GM18502 (cell line): ENCODE data around the gene DCTN2.
"Not testable (repeated sequence)": the region's sequence is repeated elsewhere in the genome, so short reads cannot be mapped to it uniquely, and the experiment has no call there.

ENCODE experiments used
- ATAC-seq: cut with Tn5 transposase; IDR thresholded peaks from one replicate; pipeline ENCODE4 v1.9.1; 2021; ENCODE audit warnings: mild to moderate bottlenecking; ENCODE audit not compliant: unreplicated experiment, poor library complexity

DCTN2 gene

DNA sequence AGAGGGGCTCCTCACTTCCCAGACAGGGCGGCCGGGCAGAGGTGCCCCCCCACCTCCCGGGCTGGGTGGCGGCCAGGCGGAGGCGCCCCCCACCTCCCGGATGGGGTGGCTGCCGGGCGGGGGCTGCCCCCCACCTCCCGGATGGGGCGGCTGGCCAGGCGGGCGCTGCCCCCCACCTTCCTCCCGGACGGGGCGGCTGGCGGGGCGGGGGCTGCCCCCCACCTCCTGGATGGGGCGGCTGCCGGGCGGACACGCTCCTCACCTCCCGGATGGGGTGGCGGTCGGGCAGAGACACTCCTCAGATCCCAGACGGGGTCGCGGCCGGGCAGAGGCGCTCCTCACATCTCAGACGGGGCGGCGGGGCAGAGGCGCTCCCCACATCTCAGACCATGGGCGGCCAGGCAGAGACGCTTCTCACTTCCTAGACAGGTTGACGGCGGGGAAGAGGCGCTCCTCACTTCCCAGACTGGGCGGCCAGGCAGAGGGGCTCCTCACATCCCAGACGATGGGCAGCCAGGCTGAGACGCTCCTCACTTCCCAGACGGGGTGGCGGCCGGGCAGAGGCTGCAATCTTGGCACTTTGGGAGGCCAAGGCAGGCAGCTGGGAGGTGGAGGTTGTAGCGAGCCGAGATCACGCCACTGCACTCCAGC, 51.8 kb downstream of the DCTN2 start:
- not testable (repeated sequence) for ATAC-seq

- no peak for ATAC-seq
Observed at GRCh38 chr12:57491393-57492280, 55.4 kb downstream of the DCTN2 start.

DNA sequence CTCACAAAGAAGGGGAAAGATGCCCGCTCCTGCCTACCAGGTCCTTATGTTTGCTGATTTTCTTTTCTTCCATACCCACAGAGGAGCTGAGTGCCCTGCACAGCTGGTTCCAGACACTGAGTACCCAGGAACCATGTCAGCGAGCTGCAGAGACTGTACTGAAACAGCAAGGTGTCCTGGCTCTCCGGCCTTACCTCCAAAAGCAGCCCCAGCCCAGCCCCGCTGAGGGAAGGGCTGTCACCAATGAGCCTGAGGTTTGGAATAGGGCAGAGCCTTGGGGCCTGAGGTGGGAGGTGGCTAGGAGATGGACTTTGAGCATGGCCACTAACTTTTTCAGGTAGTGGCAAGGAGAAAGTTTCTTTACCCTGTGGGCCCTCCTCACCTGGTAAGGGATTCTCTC, 56.9 kb downstream of the DCTN2 start:
- no peak for ATAC-seq

DNA sequence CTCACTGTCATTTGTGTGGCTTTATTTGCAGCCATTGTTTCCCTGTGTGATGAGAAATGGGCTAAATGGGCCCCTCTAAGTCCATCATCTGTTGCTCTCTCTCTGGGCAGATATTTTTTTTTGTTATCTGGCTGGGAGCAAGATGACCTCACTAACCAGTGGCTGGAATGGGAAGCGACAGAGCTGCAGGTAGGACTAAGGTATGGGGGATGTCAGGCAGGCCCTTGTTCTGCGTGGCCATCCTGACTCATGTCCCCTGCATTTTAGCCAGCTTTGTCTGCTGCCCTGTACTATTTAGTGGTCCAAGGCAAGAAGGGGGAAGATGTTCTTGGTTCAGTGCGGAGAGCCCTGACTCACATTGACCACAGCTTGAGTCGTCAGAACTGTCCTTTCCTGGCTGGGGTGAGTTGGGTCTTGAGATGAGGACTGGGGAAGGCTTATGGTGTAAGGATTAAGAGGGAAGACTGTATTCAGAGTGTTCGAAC, 57.8 kb downstream of the DCTN2 start:
- no peak for ATAC-seq

DNA sequence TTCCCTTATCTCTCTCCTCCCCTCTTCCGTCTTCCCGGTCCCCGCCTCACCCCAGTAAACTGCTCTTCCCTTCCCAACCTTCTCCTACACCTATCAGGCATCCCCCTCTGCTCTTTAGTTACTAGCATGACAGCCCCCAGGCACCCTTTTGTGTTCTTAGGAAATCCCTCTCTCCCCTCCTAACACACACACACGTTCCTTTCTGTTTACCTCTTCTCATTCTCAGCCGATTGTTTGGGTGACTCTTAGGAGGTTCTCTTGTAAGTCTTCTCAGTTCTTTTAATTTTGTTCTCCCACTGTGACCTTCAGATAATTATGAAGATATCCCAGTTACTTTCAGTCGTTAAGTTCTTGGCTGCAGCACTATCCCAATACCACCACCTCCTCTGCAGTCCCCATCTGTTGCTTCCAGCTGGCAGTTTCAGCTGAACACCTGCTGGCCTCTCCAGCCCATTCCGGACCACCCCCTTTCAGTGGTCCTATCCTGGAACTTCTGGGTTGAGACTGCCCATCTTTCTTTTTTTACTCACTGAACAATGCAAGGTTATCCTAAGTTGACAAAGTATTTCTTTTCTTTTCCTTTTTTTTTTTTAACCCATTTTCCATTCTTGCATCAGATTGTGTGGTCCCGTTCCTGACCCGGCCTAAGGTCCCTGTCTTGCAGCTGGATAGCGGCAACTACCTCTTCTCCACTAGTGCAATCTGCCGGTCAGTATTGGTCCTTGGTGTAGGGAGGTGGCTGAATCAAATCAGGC, 58.4 kb downstream of the DCTN2 start:
- no peak for ATAC-seq

DNA sequence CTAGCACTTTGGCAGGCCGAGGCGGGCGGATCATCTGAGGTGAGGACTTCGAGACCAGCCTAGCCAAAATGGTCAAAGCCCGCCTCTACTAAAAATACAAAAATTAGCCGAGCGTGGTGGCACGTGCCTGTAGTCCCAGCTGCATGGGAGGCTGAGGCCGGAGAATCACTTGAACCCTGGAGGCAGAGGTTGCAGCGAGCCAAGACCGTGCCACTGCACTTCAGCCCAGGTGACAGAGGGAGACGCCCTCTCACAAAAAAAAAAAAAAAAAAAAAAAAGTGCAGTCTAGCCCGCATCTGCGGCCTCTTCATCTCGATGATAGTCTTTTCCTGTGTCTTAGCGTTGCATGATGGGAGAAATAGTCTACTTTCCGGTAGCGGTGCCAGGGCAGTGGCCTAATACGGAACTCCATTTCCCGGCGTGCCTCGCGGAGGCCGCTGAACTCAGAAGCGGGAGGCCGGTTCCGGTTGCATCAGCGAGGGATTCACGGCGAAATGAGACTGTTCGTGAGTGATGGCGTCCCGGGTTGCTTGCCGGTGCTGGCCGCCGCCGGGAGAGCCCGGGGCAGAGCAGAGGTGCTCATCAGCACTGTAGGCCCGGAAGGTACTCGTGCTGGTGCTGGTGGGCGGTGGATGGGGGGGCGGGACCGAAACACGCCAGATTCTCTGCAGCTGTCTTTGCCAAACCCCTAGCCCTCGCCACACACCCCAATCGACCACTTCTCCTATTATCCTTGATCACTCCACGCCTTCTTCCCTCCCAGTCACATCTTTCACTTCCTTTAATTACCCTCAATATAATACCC, 59.2 kb downstream of the DCTN2 start, which contains the start of gene MARS1:
MARS1 (plus strand) TSS at position 472 of the 805 bp plus-strand sequence; CDS start at position 495, 23 bp downstream.
- peak; percentile 97 for ATAC-seq

- no peak for ATAC-seq
Observed at GRCh38 chr12:57487055-57487596, 59.9 kb downstream of the DCTN2 start.

GRCh38 chr12:57485695-57486094, 61.3 kb downstream of the DCTN2 start:
- no peak for ATAC-seq

- ATAC-seq = no peak
Observed at GRCh38 chr12:57483466-57483865, 63.5 kb downstream of the DCTN2 start.

- no peak for ATAC-seq
Observed at GRCh38 chr12:57481671-57482070, 65.3 kb downstream of the DCTN2 start.
